GM06990 (cell line): Measurements from ENCODE around the gene AFAP1L2.

ENCODE experiments used
- DNase-seq: peaks from one replicate; pipeline ENCODE4 v3.0.0-alpha.2; 2011; ENCODE audit not compliant: insufficient read length; ENCODE audit errors: extremely low read depth
- H3K27me3 ChIP-seq: replicated peaks from 2 replicates; pipeline ENCODE4 v1.6.0; 2011; ENCODE audit warnings: low read length; ENCODE audit not compliant: control insufficient read depth, insufficient read depth
- H3K36me3 ChIP-seq: 2 replicates; pipeline ENCODE4 v1.5.1; 2011; ENCODE audit warnings: low read length; ENCODE audit not compliant: control insufficient read depth, insufficient read depth
- H3K4me3 ChIP-seq: replicated peaks from 2 replicates; pipeline ENCODE4 v1.5.1; 2011; ENCODE audit warnings: low read depth, mild to moderate bottlenecking, control low read depth, low read length
- CTCF ChIP-seq: IDR thresholded peaks from 2 replicates; pipeline ENCODE4 v1.5.1; 2011; ENCODE audit warnings: low read length, control low read depth, mild to moderate bottlenecking, inconsistent platforms; ENCODE audit not compliant: insufficient read depth, poor library complexity, severe bottlenecking

The AFAP1L2 gene

GRCh38 chr10:114301177-114301576 is 103.1 kb downstream of the AFAP1L2 start:
- no peak for TF ChIP-seq CTCF
- Histone ChIP-seq H3K4me3 (no peak overlapping the region), H3K27me3 (no peaks in the 10 kb centered on the region), H3K36me3 (no peaks in the 10 kb centered on the region)
- DNase-seq = no peak

GRCh38 chr10:114300036-114300645 is 104.2 kb downstream of the AFAP1L2 start:
- H3K27me3 ChIP-seq = no peaks in the 10 kb centered on the region
- no peak for TF ChIP-seq CTCF
- no peaks in the 10 kb centered on the region for H3K36me3 ChIP-seq
- no peak overlapping the region for H3K4me3 ChIP-seq
- DNase-seq = no peak

GRCh38 chr10:114297136-114297705 is 107.1 kb downstream of the AFAP1L2 start:
- Histone ChIP-seq H3K36me3 (no peaks in the 10 kb centered on the region), H3K4me3 (no peak overlapping the region), H3K27me3 (no peaks in the 10 kb centered on the region)
- no peak for TF ChIP-seq CTCF
- DNase-seq = no peak

GRCh38 chr10:114295393-114295792 is 108.9 kb downstream of the AFAP1L2 start:
- no peak for TF ChIP-seq CTCF
- no peaks in the 10 kb centered on the region for H3K36me3 ChIP-seq
- H3K27me3 ChIP-seq = no peaks in the 10 kb centered on the region
- no peak overlapping the region for H3K4me3 ChIP-seq
- no peak for DNase-seq

GRCh38 chr10:114294549-114294948 is 109.8 kb downstream of the AFAP1L2 start:
- H3K36me3 ChIP-seq = no peaks in the 10 kb centered on the region
- peaks cover 1% of the 10 kb centered on the region; the same call in 1 of the 2 replicates for H3K27me3 ChIP-seq
- no peak for TF ChIP-seq CTCF
- no peak for DNase-seq
- no peak overlapping the region for H3K4me3 ChIP-seq
